Osteocyte (in vitro differentiated cells): ENCODE measurements around the gene BLACAT1. TPM values are rescaled to one million over a fixed set of nuclear protein-coding genes. Genes with fewer than 3 reads are reported as not detected.

ENCODE experiments used
- DNase-seq: peaks from one replicate; pipeline ENCODE4 v3.0.0; 2021; ENCODE audit warnings: mixed read lengths; ENCODE audit not compliant: unreplicated experiment; ENCODE audit errors: extremely low spot score
- H3K27ac Mint-ChIP-seq: one replicate; pipeline ENCODE4 v1.8.0; 2021; ENCODE audit warnings: mild to moderate bottlenecking, mixed read lengths; ENCODE audit not compliant: unreplicated experiment
- H3K27me3 Mint-ChIP-seq: one replicate; pipeline ENCODE4 v1.8.0; 2021; ENCODE audit warnings: mixed read lengths; ENCODE audit not compliant: unreplicated experiment
- H3K36me3 Mint-ChIP-seq: one replicate; pipeline ENCODE4 v1.8.0; 2021; ENCODE audit warnings: mixed read lengths; ENCODE audit not compliant: unreplicated experiment
- H3K4me1 Mint-ChIP-seq: one replicate; pipeline ENCODE4 v1.8.0; 2021; ENCODE audit warnings: mixed read lengths; ENCODE audit not compliant: unreplicated experiment
- H3K4me3 Mint-ChIP-seq: one replicate; pipeline ENCODE4 v1.8.0; 2021; ENCODE audit warnings: mild to moderate bottlenecking, moderate library complexity, mixed read lengths; ENCODE audit not compliant: unreplicated experiment
- H3K9me3 Mint-ChIP-seq: one replicate; pipeline ENCODE4 v1.8.0; 2021; ENCODE audit warnings: mixed read lengths; ENCODE audit not compliant: unreplicated experiment
- CTCF ChIP-seq: fragments of 200-600 bp; sonication (generic); IDR thresholded peaks from 2 replicates; pipeline ENCODE4 v1.5.0; 2021; ENCODE audit warnings: antibody characterized with exemption, mild to moderate bottlenecking, moderate library complexity
- total RNA-seq: library from RNA; stranded (reverse); gene quantifications from 2 replicates; pipeline ENCODE4 v1.2.1, GENCODE V29; 2021

The BLACAT1 gene
- total RNA-seq, 1 donor from 2014 or later, result not detected

GRCh38 chr1:205473966-205474365 is 18.1 kb upstream of the BLACAT1 start:
- no peak overlapping the region for H3K27ac Mint-ChIP-seq
- no peak for DNase-seq
- no peaks in the 10 kb centered on the region for H3K9me3 Mint-ChIP-seq
- H3K36me3 Mint-ChIP-seq, result no peaks in the 10 kb centered on the region
- H3K4me1 Mint-ChIP-seq, result peaks cover 3% of the 10 kb centered on the region
- TF ChIP-seq CTCF, result no peak
- H3K27me3 Mint-ChIP-seq, result peaks cover 37% of the 10 kb centered on the region
- no peak overlapping the region for H3K4me3 Mint-ChIP-seq

GRCh38 chr1:205473475-205473874 is 17.6 kb upstream of the BLACAT1 start:
- H3K4me1 Mint-ChIP-seq, result peaks cover 3% of the 10 kb centered on the region
- no peak overlapping the region for H3K27ac Mint-ChIP-seq
- H3K9me3 Mint-ChIP-seq, result no peaks in the 10 kb centered on the region
- no peak overlapping the region for H3K4me3 Mint-ChIP-seq
- H3K27me3 Mint-ChIP-seq, result peaks cover 41% of the 10 kb centered on the region
- DNase-seq, result no peak
- no peaks in the 10 kb centered on the region for H3K36me3 Mint-ChIP-seq
- TF ChIP-seq CTCF, result no peak

GRCh38 chr1:205472737-205473441 is 17.0 kb upstream of the BLACAT1 start:
- H3K4me3 Mint-ChIP-seq, result no peak overlapping the region
- H3K36me3 Mint-ChIP-seq, result no peaks in the 10 kb centered on the region
- no peaks in the 10 kb centered on the region for H3K9me3 Mint-ChIP-seq
- TF ChIP-seq CTCF, result no peak
- no peak for DNase-seq
- peaks cover 47% of the 10 kb centered on the region for H3K27me3 Mint-ChIP-seq
- no peak overlapping the region for H3K27ac Mint-ChIP-seq
- peaks cover 1% of the 10 kb centered on the region for H3K4me1 Mint-ChIP-seq

- Mint-ChIP-seq H3K4me1 (no peaks in the 10 kb centered on the region), H3K36me3 (no peaks in the 10 kb centered on the region), H3K27me3 (peaks cover 73% of the 10 kb centered on the region), H3K9me3 (no peaks in the 10 kb centered on the region), H3K27ac (no peak overlapping the region), H3K4me3 (no peak overlapping the region)
- TF ChIP-seq CTCF, result no peak
- DNase-seq, result no peak
Observed at GRCh38 chr1:205470131-205470530, 14.3 kb upstream of the BLACAT1 start.

GRCh38 chr1:205466595-205467220 is 10.9 kb upstream of the BLACAT1 start:
- H3K4me1 Mint-ChIP-seq, result no peaks in the 10 kb centered on the region
- H3K27me3 Mint-ChIP-seq, result peaks cover 51% of the 10 kb centered on the region
- no peak for TF ChIP-seq CTCF
- no peak for DNase-seq
- H3K9me3 Mint-ChIP-seq, result no peaks in the 10 kb centered on the region
- H3K27ac Mint-ChIP-seq, result no peak overlapping the region
- no peaks in the 10 kb centered on the region for H3K36me3 Mint-ChIP-seq
- no peak overlapping the region for H3K4me3 Mint-ChIP-seq
